ENCODE measurements around the gene SPNS1. TPM values are rescaled to one million over a fixed set of nuclear protein-coding genes. Genes with fewer than 3 reads are reported as not detected.
"Not testable (repeated sequence)": the region's sequence is repeated elsewhere in the genome, so short reads cannot be mapped to it uniquely, and the experiment has no call there.

The SPNS1 gene
- total RNA-seq, 3 donors from 2014 or later, result 15.1 to 19.5 (median 17.8) TPM

- intact Hi-C loops (cut with DNase I; ENCODE audit: low total_unique reads), result no loop called here
- DNase-seq (ENCODE audit: low spot score in 2 of 2), result no peak
- Histone ChIP-seq H3K9me3 (no peaks in the 10 kb centered on the region), H3K27ac (no peak overlapping the region), H3K27me3 (no peaks in the 10 kb centered on the region), H3K4me3 (no peak overlapping the region), H3K4me1 (no peaks in the 10 kb centered on the region), H3K36me3 (no peaks in the 10 kb centered on the region)
- TF ChIP-seq CTCF (IDR thresholded peaks at IDR 0.05), result no peak
- TF ChIP-seq POLR2AphosphoS5 (IDR thresholded peaks at IDR 0.05), result no peak
- TF ChIP-seq POLR2A (IDR thresholded peaks at IDR 0.05), result no peak
Measured at GRCh38 chr16:29000019-29000418, 25.4 kb downstream of the SPNS1 start.

GRCh38 chr16:29004496-29005139 lies 30.0 kb downstream of the SPNS1 start:
- DNase-seq (ENCODE audit: low spot score in 2 of 2); H3K9me3 ChIP-seq; intact Hi-C loops (cut with DNase I; ENCODE audit: low total_unique reads); H3K36me3 ChIP-seq; H3K27me3 ChIP-seq; H3K4me1 ChIP-seq; H3K4me3 ChIP-seq; H3K27ac ChIP-seq: not testable (repeated sequence)

DNA sequence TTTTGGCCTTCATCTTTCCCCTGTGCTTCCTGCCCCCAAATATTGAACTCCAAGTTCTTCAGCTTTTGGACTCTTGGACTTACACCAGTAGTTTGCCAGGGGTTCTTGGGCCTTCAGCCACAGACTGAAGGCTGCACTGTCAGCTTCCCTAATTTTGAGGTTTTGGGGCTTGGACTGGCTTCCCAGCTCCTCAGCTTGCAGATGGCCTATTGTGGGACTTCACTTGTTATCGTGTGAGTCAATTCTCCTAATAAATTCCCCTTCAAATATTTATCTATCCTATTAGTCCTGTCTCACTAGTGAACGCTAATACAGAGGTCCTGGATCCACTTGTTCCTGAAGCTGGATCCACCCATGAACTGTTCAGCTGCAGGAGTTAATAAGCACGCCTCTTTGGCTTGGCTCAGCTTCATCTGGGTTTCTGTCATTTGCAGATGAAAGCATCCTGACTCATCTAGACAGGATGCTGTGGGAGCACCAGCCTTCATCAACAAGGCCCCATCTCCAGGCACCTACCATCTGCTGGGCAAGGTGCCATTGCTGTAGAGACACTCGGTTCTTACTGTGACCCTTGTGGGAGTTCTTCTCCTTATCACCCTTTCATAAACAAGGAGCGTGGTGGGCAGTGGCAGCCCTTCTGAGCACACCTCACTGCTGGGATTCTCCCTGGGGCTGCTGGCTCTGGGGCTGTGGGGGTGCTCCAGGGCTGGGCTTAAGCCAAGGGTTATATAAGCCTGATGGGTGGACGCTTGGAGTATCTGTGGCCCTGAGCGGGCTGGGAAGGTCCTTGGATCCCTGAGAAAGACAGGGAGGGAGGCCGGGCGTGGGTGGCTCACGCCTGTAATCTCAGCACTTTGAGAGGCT lies 33.4 kb downstream of the SPNS1 start:
- H3K27ac ChIP-seq, result no peak overlapping the region
- no peaks in the 10 kb centered on the region for H3K36me3 ChIP-seq
- no peaks in the 10 kb centered on the region for H3K9me3 ChIP-seq
- H3K4me1 ChIP-seq, result no peaks in the 10 kb centered on the region
- no peaks in the 10 kb centered on the region for H3K27me3 ChIP-seq
- intact Hi-C loops (cut with DNase I; ENCODE audit: low total_unique reads), result no loop called here
- DNase-seq (ENCODE audit: low spot score in 2 of 2), result no peak
- TF ChIP-seq POLR2A (IDR thresholded peaks at IDR 0.05) (no peak), POLR2AphosphoS5 (IDR thresholded peaks at IDR 0.05) (no peak), CTCF (IDR thresholded peaks at IDR 0.05) (no peak)
- no peak overlapping the region for H3K4me3 ChIP-seq

DNA sequence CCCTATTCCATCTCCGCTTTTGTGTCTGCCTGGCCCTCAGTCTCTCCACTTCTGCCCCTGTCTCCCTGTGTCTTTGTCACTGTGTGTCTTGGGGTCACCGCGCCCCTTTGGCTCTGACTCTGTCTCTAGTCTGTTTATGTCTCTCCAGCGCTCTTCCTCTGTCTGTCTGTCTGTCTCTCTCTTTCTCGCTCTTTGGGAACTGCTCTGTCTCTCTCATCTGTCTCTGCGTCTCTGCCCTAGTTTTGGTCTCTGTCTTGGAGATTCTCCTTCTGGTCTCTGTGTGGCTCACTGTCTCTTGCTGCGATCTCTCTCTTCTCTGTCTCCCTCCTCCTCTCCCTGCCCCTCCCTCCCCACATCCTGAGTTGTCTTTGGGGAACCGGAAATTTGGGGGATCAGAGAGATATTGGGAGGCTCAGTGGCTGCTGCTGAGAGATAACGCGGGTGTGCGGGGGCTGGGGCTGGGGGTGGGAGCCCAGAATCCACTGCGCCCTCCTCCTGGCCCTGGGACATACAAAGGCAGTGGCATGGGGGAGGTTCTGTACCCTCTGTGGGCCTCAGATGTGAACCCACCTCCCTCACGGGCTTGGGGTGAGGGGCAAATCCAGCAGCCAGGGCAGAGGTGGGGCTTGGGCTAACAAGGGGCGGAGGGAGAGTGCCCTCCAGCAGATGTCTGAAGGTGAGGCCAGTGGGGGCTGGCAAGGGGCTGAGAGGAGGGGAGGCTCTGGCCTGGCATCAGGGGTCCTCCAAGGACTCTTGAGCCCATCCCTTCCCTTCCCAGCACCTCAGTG lies 34.7 kb downstream of the SPNS1 start:
- no peaks in the 10 kb centered on the region for H3K4me1 ChIP-seq

GRCh38 chr16:29009838-29010166 lies 35.2 kb downstream of the SPNS1 start:
- no peaks in the 10 kb centered on the region for H3K4me1 ChIP-seq
- no peaks in the 10 kb centered on the region for H3K27me3 ChIP-seq
- no peak overlapping the region for H3K27ac ChIP-seq
- intact Hi-C loops (cut with DNase I; ENCODE audit: low total_unique reads), result no loop called here
- no peak for TF ChIP-seq CTCF (IDR thresholded peaks at IDR 0.05)
- no peak for TF ChIP-seq POLR2A (IDR thresholded peaks at IDR 0.05)
- TF ChIP-seq POLR2AphosphoS5 (IDR thresholded peaks at IDR 0.05), result no peak
- H3K4me3 ChIP-seq, result no peak overlapping the region
- H3K9me3 ChIP-seq, result no peaks in the 10 kb centered on the region
- no peaks in the 10 kb centered on the region for H3K36me3 ChIP-seq
- DNase-seq (ENCODE audit: low spot score in 2 of 2), result no peak

More for the DNA sequence above, 34.7 kb downstream of the SPNS1 start:
- no peak overlapping the region for H3K4me3 ChIP-seq
- H3K27me3 ChIP-seq, result no peaks in the 10 kb centered on the region
- H3K36me3 ChIP-seq, result no peaks in the 10 kb centered on the region
- no peak for TF ChIP-seq POLR2AphosphoS5 (IDR thresholded peaks at IDR 0.05)
- TF ChIP-seq POLR2A (IDR thresholded peaks at IDR 0.05), result no peak
- TF ChIP-seq CTCF (IDR thresholded peaks at IDR 0.05), result no peak
- intact Hi-C loops (cut with DNase I; ENCODE audit: low total_unique reads), result no loop called here
- no peak for DNase-seq (ENCODE audit: low spot score in 2 of 2)
- H3K9me3 ChIP-seq, result no peaks in the 10 kb centered on the region
- no peak overlapping the region for H3K27ac ChIP-seq
